GM10266 (cell line): ENCODE measurements around the gene DLG2.

Source experiments
- DNase-seq: peaks from one replicate; pipeline ENCODE4 v3.0.0; 2012; ENCODE audit errors: extremely low spot score
- TF ChIP-seq, protein P1 (sequence below): IDR thresholded peaks from 2 replicates; pipeline ENCODE4 v1.5.1; 2012; ENCODE audit warnings: mild to moderate bottlenecking, low read depth; ENCODE audit not compliant: control insufficient read depth, insufficient read depth; ENCODE audit errors: missing control alignments

The DLG2 gene

DNA sequence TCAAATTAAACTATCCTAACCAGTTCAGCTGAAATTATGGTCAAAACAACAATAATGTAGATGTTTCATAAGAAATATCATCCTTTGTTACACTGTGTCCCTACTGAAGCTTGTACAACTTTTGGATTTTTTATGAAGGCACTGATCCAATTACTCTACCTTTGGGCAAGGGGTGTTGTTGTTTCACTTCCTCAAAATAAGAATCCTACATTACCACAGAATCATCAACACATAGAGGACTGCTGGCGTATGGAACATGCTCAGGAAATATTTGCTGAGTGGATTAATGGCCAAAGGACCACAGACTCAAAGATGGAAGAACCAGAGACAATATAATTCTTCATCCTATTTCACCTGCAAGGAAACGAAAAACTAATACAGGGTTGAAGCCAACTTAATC is 1433.4 kb downstream of the DLG2 start:
- DNase-seq: no peak
- TF ChIP-seq, protein P1, sequence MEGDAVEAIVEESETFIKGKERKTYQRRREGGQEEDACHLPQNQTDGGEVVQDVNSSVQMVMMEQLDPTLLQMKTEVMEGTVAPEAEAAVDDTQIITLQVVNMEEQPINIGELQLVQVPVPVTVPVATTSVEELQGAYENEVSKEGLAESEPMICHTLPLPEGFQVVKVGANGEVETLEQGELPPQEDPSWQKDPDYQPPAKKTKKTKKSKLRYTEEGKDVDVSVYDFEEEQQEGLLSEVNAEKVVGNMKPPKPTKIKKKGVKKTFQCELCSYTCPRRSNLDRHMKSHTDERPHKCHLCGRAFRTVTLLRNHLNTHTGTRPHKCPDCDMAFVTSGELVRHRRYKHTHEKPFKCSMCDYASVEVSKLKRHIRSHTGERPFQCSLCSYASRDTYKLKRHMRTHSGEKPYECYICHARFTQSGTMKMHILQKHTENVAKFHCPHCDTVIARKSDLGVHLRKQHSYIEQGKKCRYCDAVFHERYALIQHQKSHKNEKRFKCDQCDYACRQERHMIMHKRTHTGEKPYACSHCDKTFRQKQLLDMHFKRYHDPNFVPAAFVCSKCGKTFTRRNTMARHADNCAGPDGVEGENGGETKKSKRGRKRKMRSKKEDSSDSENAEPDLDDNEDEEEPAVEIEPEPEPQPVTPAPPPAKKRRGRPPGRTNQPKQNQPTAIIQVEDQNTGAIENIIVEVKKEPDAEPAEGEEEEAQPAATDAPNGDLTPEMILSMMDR: no peak

- no peak for DNase-seq
- TF ChIP-seq, protein P1: no peak
Measured at GRCh38 chr11:84188521-84188920, 1438.6 kb downstream of the DLG2 start.

GRCh38 chr11:84173078-84173477 is 1454.1 kb downstream of the DLG2 start:
- TF ChIP-seq, protein P1: no peak
- DNase-seq: no peak

GRCh38 chr11:84165139-84165538 is 1462.0 kb downstream of the DLG2 start:
- TF ChIP-seq, protein P1: no peak

GRCh38 chr11:84164728-84165127 is 1462.4 kb downstream of the DLG2 start:
- TF ChIP-seq, protein P1: no peak

More at GRCh38 chr11:84165139-84165538, 1462.0 kb downstream of the DLG2 start:
- no peak for DNase-seq

GRCh38 chr11:84163116-84163515 is 1464.0 kb downstream of the DLG2 start:
- TF ChIP-seq, protein P1: no peak

More at GRCh38 chr11:84164728-84165127, 1462.4 kb downstream of the DLG2 start:
- no peak for DNase-seq

DNA sequence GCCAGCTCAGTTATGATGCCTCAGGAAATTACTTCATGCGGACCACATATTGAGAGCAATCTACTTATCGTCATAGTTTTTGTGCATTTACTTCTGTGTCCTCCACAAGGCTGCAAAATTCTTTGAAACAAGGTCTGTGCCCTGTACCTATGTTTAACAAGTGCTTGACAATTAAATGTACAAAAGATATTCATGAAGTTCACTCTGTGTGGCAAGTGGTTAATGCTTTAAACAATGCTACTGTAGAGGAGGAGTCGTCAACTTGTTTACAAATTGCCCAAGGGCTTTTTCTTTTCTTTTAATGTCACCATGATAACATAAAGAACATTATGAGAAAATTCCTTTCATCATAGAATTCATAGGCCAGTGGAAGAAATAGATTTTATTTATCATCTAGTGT is 1469.5 kb downstream of the DLG2 start:
- DNase-seq: no peak
- TF ChIP-seq, protein P1: no peak

More at GRCh38 chr11:84163116-84163515, 1464.0 kb downstream of the DLG2 start:
- no peak for DNase-seq
